Nucleus accumbens (tissue), 56 donors: ENCODE measurements around the gene ABHD14A.
A peak's percentile ranks its signal among the peaks of the same experiment; 100 is the strongest.
"Not testable (repeated sequence)": the region's sequence is repeated elsewhere in the genome, so short reads cannot be mapped to it uniquely, and the experiment has no call there.

Source experiments
- DNase-seq, 56 donors: peaks; one replicate each; lab custom pipeline; 2025; lab: John Stamatoyannopoulos, UW

ABHD14A gene

GRCh38 chr3:51990501-51990971 lies 15.7 kb downstream of the ABHD14A start:
- DNase-seq = not testable (repeated sequence)

DNA sequence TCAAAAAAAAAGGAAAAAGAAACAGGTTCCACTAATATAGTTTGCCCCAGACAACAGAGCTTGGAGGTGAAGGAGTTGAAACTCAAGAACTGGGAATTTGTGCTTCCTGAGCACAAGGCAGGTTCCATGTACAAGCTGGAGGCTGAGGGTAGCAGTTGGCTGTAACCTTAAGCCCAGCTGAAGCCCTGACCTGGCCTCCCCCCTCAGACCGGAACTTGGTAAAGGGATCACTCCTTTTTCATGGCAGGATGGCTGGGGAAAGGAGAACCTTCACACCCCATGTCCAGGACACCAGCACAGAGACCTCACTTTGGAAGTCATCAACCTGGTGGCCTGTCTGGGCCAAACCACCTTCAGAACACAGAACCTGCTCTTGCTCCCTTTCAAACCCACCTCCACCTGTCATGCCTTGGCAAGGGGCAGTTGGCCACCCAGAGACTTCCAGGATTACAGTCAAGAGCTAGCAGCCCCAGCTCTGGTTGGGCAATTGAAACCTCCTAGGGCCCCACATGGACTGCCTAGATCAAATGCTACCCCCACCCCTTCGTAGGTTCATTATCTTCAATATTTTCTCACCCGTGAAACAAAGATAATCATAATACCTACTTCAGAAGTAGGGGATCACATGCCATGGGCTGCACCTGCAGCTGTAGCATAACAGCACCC lies 17.3 kb downstream of the ABHD14A start:
- DNase-seq = no peak

GRCh38 chr3:51993657-51994056 lies 18.8 kb downstream of the ABHD14A start:
- not testable (repeated sequence) for DNase-seq

GRCh38 chr3:51994530-51994929 lies 19.7 kb downstream of the ABHD14A start:
- DNase-seq = no peak

- peak in 55 of 56 donors; percentile 55 to 95 (median 85) for DNase-seq
These were observed 20.7 kb downstream of the ABHD14A start, which contains the start of gene RPL29 for GRCh38 chr3:51995346-51996163. TSS of gene RPL29 (minus strand) at chr3:51995895. CDS start at chr3:51995461, 434 bp downstream.

- no peak for DNase-seq
These were observed 22.3 kb downstream of the ABHD14A start for GRCh38 chr3:51997172-51997571.

DNA sequence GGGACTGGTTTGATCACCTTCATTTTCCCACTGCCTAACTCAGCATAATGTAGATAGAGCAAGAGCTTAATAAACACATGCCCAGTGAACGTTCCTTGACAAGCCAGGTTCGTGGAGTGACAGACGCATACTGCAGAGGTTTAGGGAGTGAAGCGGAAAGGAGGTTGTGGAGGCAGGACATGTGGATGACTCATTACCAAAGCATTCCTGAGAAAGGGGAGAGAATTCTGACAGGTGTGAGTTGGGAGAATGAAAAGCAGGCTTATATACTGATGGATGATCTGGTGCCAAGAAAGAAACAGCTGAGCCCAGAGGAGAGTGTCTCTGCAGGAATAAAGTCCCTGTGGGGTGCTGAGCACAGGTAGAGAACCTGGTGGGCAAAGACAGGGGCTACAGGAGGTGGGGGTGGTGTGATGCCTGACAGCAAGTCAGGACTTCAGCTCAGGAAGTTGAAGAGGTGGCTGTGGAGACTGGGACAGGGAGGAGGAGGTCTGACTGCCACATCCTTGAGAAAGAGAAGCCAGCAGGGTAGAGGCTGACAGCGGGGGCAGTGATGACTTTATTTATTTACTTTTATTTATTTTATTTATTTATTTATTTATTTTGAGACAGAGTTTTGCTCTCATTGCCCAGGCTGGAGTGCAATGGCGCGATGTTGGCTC lies 23.2 kb downstream of the ABHD14A start:
- peak in 18 of 56 donors; percentile 2 to 58 (median 32) for DNase-seq

DNA sequence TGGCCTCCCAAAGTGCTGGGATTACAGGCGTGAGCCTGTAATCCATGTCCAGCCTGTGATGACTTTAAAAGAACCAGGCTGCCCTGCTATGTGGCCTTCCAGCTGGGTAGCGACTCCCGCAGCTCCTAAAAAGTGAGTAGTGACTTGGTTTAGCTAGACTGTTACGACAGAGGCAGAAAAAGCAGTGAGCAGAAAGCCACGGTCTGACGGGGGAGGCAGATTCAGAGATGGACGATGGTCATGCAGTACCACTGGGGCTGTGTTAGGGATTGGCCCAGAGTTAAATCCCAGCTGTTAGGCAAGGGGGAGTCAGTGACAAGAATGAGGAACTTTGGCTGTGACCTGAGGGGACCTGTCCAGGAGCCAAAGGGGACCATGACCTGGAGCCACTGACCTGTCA lies 23.9 kb downstream of the ABHD14A start:
- DNase-seq = no peak

GRCh38 chr3:51999846-52000245 lies 25.0 kb downstream of the ABHD14A start:
- no peak for DNase-seq

- peak in 50 of 56 donors; percentile 15 to 90 (median 58) for DNase-seq
These were observed 26.6 kb downstream of the ABHD14A start for GRCh38 chr3:52001443-52001974.

DNA sequence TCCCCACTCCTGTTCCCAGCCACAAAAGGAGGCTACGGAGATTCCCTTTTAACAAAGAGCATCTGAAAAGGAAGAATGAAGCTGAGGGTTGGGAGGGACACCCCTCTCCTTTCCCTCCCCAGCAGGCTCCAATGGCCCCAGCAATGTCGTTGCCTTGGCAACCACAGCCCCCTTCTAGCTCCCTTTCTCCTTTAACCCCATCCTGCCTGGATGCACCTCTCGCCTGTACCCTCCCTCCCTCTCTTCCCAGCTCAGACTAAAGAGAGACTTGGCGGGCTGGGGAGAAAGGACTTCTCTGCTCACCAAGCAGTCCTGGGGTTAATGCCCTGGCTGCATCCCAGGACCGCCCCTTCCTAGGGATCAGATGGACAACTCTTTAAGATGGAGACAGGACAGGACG lies 27.9 kb downstream of the ABHD14A start:
- DNase-seq = no peak

DNA sequence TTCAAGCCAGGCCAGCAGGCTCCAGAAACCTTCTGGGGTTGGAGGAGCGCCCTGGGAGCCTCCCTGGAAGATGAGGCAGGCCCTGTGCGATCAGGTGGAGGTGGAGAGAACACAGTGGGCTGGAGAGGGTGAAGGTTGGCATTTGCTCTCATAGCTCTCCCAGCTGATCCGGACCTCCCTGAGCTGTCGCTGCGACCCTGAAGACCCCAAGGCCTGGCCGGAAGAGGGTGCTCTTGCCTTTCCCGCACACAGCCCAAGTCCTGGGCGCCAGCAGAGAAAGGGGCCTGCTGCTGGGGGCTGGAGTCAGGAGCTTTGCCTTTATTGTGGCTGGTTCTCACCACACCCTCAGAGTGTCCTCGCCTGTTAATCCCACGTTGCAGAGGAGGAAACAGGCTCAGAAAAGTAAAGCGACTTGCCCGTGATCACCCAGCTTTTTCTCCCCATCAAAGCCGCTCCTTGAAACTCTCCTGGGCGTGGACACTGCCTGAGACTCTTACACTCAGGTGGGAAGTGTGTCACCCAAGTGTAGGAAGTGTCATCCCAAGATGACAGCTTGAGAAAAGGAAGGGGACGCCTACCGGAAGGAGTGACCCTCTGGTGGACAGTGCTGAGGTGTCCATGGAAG lies 29.4 kb downstream of the ABHD14A start:
- peak in 47 of 56 donors; percentile 18 to 80 (median 55) for DNase-seq

- DNase-seq = peak in 3 of 56 donors; percentile 24 to 49 (median 39)
These were observed 30.1 kb downstream of the ABHD14A start for GRCh38 chr3:52004906-52005395.

DNA sequence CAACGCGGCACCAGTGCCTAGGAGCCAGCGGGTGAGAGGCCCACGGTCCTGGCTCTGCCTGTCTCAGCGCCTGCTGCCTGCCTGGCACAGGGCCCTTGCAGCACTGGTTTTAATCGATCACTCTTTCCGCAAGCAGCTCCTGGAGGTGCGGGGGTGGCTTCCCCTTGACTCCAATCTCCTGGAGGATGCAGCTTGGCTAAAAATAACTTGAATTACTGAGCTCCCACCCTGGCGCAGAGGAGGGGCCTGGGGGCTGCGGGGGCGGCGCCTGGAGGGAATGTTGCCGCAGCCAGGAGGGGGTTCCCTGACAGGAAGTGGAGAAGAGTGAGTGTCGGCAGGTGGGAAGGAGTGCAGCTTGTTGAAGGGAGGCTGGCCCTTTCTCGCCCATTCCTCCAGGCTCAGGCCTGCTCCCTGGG lies 30.7 kb downstream of the ABHD14A start:
- peak in 41 of 56 donors; percentile 17 to 87 (median 55) for DNase-seq

DNA sequence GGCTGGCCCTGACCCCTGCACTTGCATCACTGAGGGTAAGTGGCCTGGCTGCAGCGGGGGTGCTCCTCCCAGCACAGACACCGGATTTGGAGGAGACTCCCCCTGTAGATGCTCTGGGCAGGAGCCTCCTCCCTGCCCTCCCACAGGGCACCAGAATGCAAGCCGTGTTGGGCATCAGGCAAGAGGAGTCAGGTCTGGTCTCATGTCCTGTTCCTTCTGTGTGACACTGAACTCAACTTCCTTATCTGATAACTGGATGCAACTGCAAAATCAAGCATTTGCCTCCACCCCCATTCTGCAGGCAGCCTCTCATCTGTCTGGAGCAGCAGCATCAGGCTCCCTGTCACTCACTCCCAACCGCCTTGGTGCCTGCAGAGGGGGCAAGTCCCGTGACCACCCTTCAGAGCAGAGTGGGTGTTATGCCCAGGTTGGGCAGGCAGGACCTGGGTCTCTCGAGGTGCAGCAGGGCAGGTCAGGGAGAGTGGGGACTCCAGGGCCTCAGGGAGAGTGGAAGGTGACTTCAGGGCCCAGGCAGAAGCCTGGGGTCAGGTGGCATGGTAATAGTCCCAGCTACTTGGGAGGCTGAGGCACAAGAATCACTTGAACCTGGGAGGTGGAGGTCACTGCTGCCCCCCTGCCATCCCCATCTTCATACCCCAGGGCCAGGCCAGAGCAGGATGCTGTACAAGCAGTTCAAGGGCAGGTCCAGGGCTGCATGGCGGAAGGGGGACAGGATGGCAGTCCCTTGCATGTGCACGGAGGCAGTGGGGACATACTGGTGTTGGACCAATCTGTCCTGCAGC lies 31.4 kb downstream of the ABHD14A start:
- DNase-seq = peak in 11 of 56 donors; percentile 16 to 59 (median 35)

GRCh38 chr3:52006820-52007133 lies 31.9 kb downstream of the ABHD14A start:
- no peak for DNase-seq

DNA sequence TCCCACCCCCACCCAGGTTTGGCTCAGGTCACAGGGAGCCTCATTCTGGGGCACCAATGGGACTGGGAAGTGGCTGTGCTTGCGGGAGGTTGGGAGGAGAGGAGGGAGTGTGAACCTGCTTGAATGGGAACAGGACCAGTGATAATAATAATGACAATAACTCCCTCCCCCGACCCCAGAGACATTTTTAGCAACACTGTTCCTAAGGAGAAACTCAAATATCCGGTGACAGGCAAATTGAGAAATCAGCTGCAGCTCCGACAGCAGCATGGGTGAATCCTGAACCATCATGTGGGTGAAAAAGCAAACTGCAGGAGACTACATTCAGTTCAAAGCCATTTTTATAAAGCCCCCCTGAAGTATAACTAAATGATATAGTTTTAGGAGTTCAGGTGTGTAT lies 32.4 kb downstream of the ABHD14A start:
- DNase-seq = peak in 8 of 56 donors; percentile 10 to 46 (median 33)

- no peak for DNase-seq
These were observed 35.6 kb downstream of the ABHD14A start for GRCh38 chr3:52010431-52010830.

GRCh38 chr3:52012699-52013098 lies 37.8 kb downstream of the ABHD14A start:
- no peak for DNase-seq
